ENCODE data around the gene TEX2.
A peak's percentile ranks its signal among the peaks of the same experiment; 100 is the strongest.
"Not testable (repeated sequence)": the region's sequence is repeated elsewhere in the genome, so short reads cannot be mapped to it uniquely, and the experiment has no call there.

TEX2 gene

DNA sequence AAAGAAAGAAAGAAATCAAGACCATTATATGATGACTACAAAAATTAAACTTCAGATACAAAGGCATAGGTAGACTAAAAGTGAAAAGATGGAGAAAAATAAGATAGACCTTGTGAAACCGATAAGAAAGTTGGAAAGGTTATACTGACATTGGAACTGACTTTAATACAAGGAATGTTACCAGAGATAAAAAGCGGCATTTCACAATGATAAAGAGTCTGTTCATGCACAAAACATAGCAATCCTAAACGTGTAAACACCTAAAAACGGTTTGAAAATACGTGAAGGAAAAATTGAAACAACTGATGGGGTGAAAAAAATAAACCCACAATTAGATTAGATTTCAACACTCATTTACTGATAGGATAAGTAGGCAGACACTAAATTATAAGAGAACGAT is 123.5 kb downstream of the TEX2 start:
- no peak for DNase-seq (ENCODE audit: low read depth)

GRCh38 chr17:64138441-64138840 is 124.6 kb downstream of the TEX2 start:
- no peak for DNase-seq (ENCODE audit: low read depth)

DNA sequence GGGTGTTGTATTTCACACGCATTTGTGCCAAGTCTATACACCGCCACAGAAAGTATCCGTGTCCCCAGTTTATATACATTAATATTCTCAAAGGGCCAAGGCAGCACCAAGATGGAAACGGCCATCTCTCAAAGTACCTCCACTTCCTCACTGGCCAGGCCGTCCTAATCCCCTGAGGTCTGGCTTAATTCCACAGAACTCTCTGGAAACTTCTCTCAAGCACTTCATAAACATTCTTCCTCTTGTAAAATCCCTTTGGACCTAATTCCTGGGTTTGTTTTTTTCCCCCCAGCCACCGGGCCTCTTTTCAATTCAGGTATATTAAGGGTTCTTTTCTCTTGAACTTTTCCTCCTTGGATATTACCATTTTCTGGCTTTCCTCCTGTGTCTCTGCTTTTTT is 128.1 kb downstream of the TEX2 start:
- no peak for DNase-seq (ENCODE audit: low read depth)

DNA sequence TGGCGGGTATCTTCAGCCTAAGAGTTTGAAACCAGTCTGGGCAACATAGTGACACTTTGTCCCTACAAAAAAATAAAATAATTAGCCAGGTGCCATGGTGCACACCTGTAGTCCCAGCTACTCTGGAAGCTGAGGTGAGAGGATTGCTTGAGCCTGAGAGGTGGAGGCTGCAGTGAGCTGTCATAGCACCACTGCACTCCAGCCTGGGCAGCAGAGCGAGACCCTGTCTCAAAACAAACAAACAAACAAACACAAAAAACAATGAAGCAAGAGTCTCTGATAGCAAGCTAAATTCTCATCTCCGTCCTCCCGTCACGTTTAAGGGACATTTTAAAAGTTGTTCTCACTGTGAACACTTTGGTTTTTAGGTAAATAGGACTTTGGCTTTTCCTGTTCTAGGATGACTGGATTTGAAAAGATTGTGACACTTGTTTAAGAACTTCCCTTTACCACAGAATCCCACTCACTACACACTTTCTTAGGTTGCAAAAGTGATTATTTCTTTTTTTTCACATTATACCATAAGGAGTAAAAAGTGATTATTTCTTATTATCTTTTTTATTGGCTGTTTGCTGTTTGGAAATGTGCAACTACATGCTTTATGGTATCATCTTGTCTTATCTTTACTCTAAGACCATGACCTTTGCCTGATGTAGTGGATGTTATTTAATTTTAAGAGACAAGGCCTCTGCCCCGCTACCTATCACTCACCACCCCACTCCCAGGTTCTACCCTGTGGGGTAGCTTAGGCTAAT is 128.7 kb downstream of the TEX2 start:
- DNase-seq (ENCODE audit: low read depth): no peak

DNA sequence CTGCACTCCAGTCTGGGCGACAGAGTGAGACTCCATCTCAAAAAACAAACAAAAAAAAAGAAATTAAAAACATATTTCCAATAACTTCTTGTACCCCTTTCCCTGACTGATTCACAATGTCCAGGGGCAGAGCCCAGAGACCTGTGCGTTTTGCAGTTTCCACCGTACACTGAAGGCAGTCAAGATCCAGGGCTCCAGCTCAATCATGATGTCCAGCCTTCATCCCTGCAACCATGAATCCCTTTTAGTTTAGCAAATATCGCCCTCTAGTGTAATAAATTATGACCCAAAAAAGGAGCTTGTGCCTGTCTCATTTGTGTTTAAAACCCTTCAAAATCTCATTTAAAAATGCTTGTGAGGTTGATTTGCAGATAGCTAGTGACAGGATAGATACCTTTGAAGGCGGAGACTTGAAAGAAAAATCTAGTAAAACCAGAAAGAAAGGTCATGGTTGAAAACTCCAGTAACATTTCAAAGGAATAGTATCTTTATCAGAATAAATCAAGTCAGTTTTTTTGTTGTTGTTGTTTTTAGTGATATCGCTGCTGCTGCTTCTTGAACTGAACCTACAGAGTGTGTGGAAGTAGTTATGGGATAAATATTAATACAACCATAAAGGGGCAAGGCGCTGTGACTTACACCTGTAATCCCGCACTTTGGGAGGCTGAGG is 129.4 kb downstream of the TEX2 start:
- peak; percentile 65 for DNase-seq (ENCODE audit: low read depth)

DNA sequence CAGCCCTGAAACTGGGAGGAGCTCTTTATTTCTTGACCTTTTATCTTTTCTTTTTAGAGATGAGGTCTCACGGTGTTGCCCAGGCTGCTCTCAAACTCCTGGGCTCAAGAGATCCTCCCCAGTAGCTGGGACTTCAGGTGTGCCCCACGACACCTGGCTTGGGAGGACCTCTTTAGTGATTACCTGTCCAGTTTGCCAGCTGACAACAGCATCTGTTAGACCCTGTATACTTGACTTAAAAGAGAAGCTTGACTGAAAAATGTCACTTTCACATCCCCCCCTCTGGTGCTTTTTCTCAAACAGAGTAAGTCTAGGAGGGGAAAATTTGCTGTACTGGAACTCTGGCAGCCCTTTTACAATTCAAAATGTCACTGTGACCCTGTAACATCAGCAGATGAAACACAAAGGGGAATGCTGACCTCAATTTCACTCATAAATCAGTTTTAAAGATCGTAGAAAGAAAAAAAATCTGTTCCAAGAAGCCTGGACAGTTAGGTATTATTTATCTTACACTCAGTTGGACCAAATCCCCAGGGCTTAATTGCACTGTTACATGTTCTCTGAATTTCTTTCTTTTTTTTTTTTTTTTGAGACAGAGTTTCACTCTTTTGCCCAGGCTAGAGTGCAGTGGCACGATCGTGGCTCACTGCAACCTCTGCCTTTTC is 131.3 kb downstream of the TEX2 start:
- DNase-seq (ENCODE audit: low read depth): no peak

DNA sequence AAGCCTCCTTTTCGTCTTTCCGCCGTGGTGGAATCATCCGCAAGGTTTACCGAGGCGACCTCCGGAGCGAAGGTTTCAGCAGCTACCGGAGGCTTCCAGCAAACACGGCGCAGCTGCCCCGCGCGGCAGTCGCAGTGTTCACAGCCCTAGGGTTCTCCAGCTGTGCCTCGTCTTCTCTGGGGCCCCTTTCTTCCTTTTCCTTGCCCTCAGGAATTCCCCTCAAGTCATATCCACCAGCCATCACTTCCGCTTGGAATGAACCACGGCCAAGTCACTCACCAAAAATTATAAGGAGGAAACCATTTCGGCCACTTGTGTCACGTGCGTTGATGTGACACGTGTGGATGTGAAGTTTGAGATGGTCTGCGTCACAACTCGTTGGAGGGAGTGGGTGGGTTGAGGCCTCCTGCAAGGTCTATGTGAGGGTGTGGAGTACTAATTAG is 132.5 kb downstream of the TEX2 start:
- peak; percentile 49 for DNase-seq (ENCODE audit: low read depth)

GRCh38 chr17:64129765-64130558 is 133.1 kb downstream of the TEX2 start, which contains the start of gene ERN1:
TSS of gene ERN1 (minus strand) at chr17:64130144. CDS start at chr17:64130029, 115 bp downstream.
- peak; percentile 95 for DNase-seq (ENCODE audit: low read depth)

DNA sequence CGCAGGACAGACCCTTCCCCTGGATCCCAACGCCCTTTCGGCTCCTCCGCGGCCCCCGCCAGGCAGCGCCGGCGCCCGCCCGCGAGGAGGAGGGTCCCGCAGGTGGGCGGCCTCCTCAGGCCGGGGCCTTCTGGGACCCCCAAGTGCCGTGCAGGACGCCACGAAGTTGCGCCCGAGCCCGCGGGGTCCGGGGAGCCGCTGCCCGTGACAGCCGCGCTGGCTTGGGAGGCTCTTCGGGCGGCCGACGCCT is 133.6 kb downstream of the TEX2 start:
- no peak for DNase-seq (ENCODE audit: low read depth)

- no peak for DNase-seq (ENCODE audit: low read depth)
Observed at GRCh38 chr17:64128787-64129514, 134.1 kb downstream of the TEX2 start.

DNA sequence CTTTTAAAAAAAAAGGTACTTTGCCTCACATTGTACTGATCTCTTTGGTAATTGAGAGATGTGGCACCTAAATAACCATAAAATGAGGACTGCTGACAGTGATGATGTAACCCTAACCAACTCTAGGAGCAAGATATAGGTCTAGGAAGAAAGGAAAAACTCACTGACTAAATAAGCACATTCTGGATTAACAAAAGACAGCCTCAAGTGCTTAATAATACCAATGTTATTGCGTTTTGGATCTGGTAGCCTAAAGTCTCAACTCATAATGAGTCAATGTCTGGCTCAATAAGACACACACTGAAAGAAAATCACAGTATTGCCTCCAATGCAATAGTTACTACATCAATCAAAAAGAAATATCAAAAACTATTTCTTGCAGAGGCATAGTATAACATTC is 136.1 kb downstream of the TEX2 start:
- peak; percentile 58 for DNase-seq (ENCODE audit: low read depth)

- DNase-seq (ENCODE audit: low read depth): no peak
Observed at GRCh38 chr17:64125937-64126336, 137.1 kb downstream of the TEX2 start.

- no peak for DNase-seq (ENCODE audit: low read depth)
Observed at GRCh38 chr17:64124609-64125008, 138.5 kb downstream of the TEX2 start.

DNA sequence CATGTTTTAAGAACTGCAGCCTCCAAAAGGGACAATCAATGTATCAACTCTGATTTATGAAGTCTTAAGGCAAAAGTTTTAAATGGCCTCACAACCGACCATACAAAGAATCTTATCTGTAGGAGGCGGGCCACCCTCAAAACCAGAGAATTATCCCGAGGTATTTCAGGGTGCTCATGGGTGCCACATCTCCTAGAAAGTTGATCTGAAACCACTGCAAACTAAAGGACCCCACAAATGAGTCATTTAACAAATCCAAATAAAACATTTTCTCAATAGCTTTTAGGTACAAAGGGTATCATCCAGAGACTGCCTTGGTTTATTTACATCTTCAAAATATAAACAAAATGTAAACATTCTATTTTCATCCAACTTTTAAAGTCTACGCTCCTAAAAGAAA is 139.9 kb downstream of the TEX2 start:
- DNase-seq (ENCODE audit: low read depth): no peak

- not testable (repeated sequence) for DNase-seq (ENCODE audit: low read depth)
Observed at GRCh38 chr17:64120972-64121786, 141.9 kb downstream of the TEX2 start.

GRCh38 chr17:64120159-64120810 is 142.8 kb downstream of the TEX2 start:
- peak; percentile 31 for DNase-seq (ENCODE audit: low read depth)

DNA sequence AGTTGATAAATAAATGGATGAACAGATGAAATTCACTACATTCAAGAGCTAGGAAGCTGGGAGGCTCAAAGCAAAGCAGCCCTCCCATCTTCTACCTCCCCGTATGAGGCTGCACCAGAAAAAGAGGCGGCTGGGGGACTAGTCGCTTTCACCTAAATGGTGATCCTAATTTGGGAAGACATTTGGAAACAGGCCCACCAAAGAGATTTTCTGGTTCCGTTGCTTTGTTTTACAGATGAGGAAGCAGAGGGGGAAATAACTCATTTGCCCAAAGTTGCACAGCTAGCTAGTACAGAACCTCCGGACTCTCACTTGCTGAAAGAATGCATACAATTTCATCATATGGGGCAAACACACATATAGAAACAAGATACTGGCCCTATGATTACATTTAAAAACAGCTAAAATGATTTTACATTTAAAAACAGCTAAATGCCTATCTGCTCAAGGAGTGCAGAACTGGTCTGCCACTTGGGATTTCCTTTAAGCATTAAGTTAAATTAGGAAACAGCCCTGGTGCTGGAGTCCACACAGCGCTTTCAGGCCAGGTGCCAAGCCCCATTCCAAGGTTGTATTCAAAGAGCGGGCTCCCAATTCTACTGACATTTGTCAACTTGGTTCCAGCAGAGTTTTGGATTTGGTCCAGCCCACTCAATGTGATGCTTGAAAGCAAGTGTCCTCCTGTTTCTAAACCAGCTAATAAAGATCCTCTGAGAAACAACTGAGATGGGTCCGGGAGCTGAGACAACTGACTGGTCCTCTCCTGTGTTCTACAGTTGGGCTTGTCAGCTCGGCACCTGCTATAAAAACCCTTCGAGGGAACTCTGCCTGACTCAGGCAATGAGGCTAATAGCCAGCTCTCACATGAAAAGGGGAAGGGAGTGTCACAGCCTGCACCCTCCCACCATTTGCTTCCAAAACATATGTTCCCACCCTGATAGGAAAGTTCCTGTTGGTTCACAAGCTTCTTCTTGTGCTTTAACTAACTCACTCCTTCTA is 144.8 kb downstream of the TEX2 start:
- no peak for DNase-seq (ENCODE audit: low read depth)

DNA sequence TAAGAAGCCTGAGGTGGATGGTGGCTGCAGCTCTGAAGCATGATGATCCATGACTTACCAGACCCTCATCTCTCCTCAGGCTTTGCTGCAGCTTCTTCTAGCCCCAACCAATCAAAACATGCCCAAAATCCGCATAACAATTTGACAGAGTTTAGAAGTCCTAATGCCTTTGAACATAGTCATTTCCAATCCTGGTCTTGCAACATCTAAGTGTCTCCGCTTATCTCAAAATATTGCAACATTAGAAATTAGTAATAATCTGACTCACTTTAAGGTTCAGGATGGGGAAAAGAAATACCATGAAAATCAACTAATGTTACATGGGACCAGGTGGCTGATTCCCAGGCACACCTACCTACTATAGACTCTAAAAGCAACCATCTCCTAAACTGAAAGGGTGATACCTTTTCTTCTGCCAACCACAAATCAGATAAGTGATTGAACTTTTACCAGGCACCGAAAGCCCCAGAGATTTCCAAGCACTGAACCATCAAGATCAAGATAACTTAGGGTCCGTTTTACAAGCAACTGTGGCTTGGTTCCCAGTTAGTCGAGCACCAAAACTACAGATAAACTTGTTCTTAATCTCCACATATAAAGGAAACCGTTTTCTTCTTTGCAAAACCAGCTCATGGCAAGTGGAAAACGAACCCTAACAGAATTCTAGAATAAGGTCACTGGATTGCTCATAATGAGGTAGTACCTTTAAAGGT is 147.1 kb downstream of the TEX2 start:
- peak; percentile 91 for DNase-seq (ENCODE audit: low read depth)

All from iris pigment epithelial cell (primary cell).